ENCODE data around the gene TLCD3A. TPM values are rescaled to one million over a fixed set of nuclear protein-coding genes. Genes with fewer than 3 reads are reported as not detected.

Gene TLCD3A
- total RNA-seq, 1 experiment from 2014 or later: 13.4 TPM

- TF ChIP-seq CTCF (IDR thresholded peaks at IDR 0.05; ENCODE audit: insufficient read depth in 1 of 2, low read depth in 1 of 2, low read length in 1 of 2, severe bottlenecking in 1 of 2, unreplicated experiment in 1 of 2): no peak
- Histone ChIP-seq H3K36me3 (ENCODE audit: control insufficient read depth, insufficient read depth, low read length) (no peaks in the 10 kb centered on the region), H3K27me3 (replicated peaks; ENCODE audit: control insufficient read depth, insufficient read depth, low read length) (no peaks in the 10 kb centered on the region), H3K4me1 (no peaks in the 10 kb centered on the region), H3K4me3 (ENCODE audit: low read depth, low read length) (no peak overlapping the region), H3K9me3 (no peaks in the 10 kb centered on the region)
- no TSS peak for BruUV-seq (replicated peaks)
- Mint-ChIP-seq H3K4me1 (ENCODE audit: low read depth, unreplicated experiment) (no peaks in the 10 kb centered on the region), H3K4me3 (ENCODE audit: unreplicated experiment) (no peak overlapping the region), H3K27me3 (ENCODE audit: insufficient read depth, unreplicated experiment) (no peaks in the 10 kb centered on the region), H3K36me3 (ENCODE audit: insufficient read depth, unreplicated experiment) (peaks cover 8% of the 10 kb centered on the region), H3K27ac (ENCODE audit: unreplicated experiment) (no peak overlapping the region), H3K9me3 (ENCODE audit: unreplicated experiment) (no peaks in the 10 kb centered on the region)
- intact Hi-C loops (cut with micrococcal nuclease; ENCODE audit: unreplicated experiment): no loop called here
- ChIA-PET POLR2A (no interaction called here), CTCF (no interaction called here)
- peak; percentile 28 to 46 for DNase-seq
These were observed 24.3 kb upstream of the TLCD3A start for GRCh38 chr17:708132-708531.

- no peaks in the 10 kb centered on the region for H3K4me1 Mint-ChIP-seq (ENCODE audit: low read depth, unreplicated experiment)
- H3K4me3 Mint-ChIP-seq (ENCODE audit: unreplicated experiment): no peak overlapping the region
- intact Hi-C loops (cut with micrococcal nuclease; ENCODE audit: unreplicated experiment): no loop called here
These were observed 14.3 kb upstream of the TLCD3A start for GRCh38 chr17:718075-718474.

GRCh38 chr17:720706-721539 lies 11.5 kb upstream of the TLCD3A start:
- no peaks in the 10 kb centered on the region for H3K36me3 ChIP-seq (ENCODE audit: control insufficient read depth, insufficient read depth, low read length)
- Mint-ChIP-seq H3K36me3 (ENCODE audit: insufficient read depth, unreplicated experiment) (no peaks in the 10 kb centered on the region), H3K9me3 (ENCODE audit: unreplicated experiment) (no peaks in the 10 kb centered on the region), H3K27me3 (ENCODE audit: insufficient read depth, unreplicated experiment) (no peaks in the 10 kb centered on the region), H3K4me1 (ENCODE audit: low read depth, unreplicated experiment) (no peaks in the 10 kb centered on the region), H3K27ac (ENCODE audit: unreplicated experiment) (no peak overlapping the region), H3K4me3 (ENCODE audit: unreplicated experiment) (no peak overlapping the region)
- ChIA-PET POLR2A (no interaction called here), CTCF (interaction anchor here (0.6 kb wide), 1 partner anchor 32 kb away, joined by 3 read pairs; no protein-coding TSS in a partner anchor)
- intact Hi-C loops (cut with micrococcal nuclease; ENCODE audit: unreplicated experiment): no loop called here
- H3K4me3 ChIP-seq (ENCODE audit: low read depth, low read length): no peak overlapping the region
- no peaks in the 10 kb centered on the region for H3K9me3 ChIP-seq
- BruUV-seq (replicated peaks): no TSS peak
- H3K27me3 ChIP-seq (replicated peaks; ENCODE audit: control insufficient read depth, insufficient read depth, low read length): no peaks in the 10 kb centered on the region
- no peak for DNase-seq
- H3K4me1 ChIP-seq: no peaks in the 10 kb centered on the region
- TF ChIP-seq CTCF (IDR thresholded peaks at IDR 0.05; ENCODE audit: insufficient read depth in 1 of 2, low read depth in 1 of 2, low read length in 1 of 2, severe bottlenecking in 1 of 2, unreplicated experiment in 1 of 2): no peak

More at GRCh38 chr17:718075-718474, 14.3 kb upstream of the TLCD3A start:
- Mint-ChIP-seq H3K36me3 (ENCODE audit: insufficient read depth, unreplicated experiment) (peaks cover 5% of the 10 kb centered on the region), H3K9me3 (ENCODE audit: unreplicated experiment) (no peaks in the 10 kb centered on the region), H3K27me3 (ENCODE audit: insufficient read depth, unreplicated experiment) (no peaks in the 10 kb centered on the region), H3K27ac (ENCODE audit: unreplicated experiment) (no peak overlapping the region)
- H3K4me1 ChIP-seq: no peaks in the 10 kb centered on the region
- POLR2A ChIA-PET: no interaction called here
- BruUV-seq (replicated peaks): no TSS peak
- no peaks in the 10 kb centered on the region for H3K27me3 ChIP-seq (replicated peaks; ENCODE audit: control insufficient read depth, insufficient read depth, low read length)
- H3K36me3 ChIP-seq (ENCODE audit: control insufficient read depth, insufficient read depth, low read length): no peaks in the 10 kb centered on the region
- TF ChIP-seq CTCF (IDR thresholded peaks at IDR 0.05; ENCODE audit: insufficient read depth in 1 of 2, low read depth in 1 of 2, low read length in 1 of 2, severe bottlenecking in 1 of 2, unreplicated experiment in 1 of 2): no peak
- no peak for DNase-seq
- no peaks in the 10 kb centered on the region for H3K9me3 ChIP-seq
- CTCF ChIA-PET: no interaction called here
- H3K4me3 ChIP-seq (ENCODE audit: low read depth, low read length): no peak overlapping the region
